Neural crest cell (in vitro differentiated cells): ENCODE measurements around the gene CTF1. TPM values are rescaled to one million over a fixed set of nuclear protein-coding genes. Genes with fewer than 3 reads are reported as not detected.

Experiments used
- DNase-seq: peaks from one replicate; pipeline ENCODE4 v3.0.0; 2021; ENCODE audit warnings: low read depth, mixed read lengths, low spot score
- H3K27ac Mint-ChIP-seq: one replicate; pipeline ENCODE4 v1.8.0; 2021; ENCODE audit warnings: mild to moderate bottlenecking, mixed read lengths; ENCODE audit not compliant: unreplicated experiment
- H3K27me3 Mint-ChIP-seq: 2 replicates; pipeline ENCODE4 v1.8.0; 2021; ENCODE audit warnings: low read depth, mild to moderate bottlenecking, mixed read lengths
- H3K36me3 Mint-ChIP-seq: 2 replicates; pipeline ENCODE4 v1.8.0; 2021; ENCODE audit warnings: low read depth, mild to moderate bottlenecking, mixed read lengths
- H3K4me1 Mint-ChIP-seq: 2 replicates; pipeline ENCODE4 v1.8.0; 2021; ENCODE audit warnings: mixed read lengths
- H3K4me3 Mint-ChIP-seq: one replicate; pipeline ENCODE4 v1.8.0; 2021; ENCODE audit warnings: mild to moderate bottlenecking, mixed read lengths
- H3K9me3 Mint-ChIP-seq: 2 replicates; pipeline ENCODE4 v1.8.0; 2021; ENCODE audit warnings: mixed read lengths
- total RNA-seq: library from RNA; stranded (reverse); gene quantifications from 2 replicates; pipeline ENCODE4 v1.2.1, GENCODE V29; 2021
- TF ChIP-seq, protein P1 (sequence below): fragments of 200-600 bp; sonication (generic); conservative IDR thresholded peaks from 2 replicates; pipeline ENCODE4 v1.5.0; 2021; ENCODE audit warnings: antibody characterized with exemption, mild to moderate bottlenecking

Gene CTF1
- total RNA-seq, 1 donor from 2014 or later, result 1.6 TPM

DNA sequence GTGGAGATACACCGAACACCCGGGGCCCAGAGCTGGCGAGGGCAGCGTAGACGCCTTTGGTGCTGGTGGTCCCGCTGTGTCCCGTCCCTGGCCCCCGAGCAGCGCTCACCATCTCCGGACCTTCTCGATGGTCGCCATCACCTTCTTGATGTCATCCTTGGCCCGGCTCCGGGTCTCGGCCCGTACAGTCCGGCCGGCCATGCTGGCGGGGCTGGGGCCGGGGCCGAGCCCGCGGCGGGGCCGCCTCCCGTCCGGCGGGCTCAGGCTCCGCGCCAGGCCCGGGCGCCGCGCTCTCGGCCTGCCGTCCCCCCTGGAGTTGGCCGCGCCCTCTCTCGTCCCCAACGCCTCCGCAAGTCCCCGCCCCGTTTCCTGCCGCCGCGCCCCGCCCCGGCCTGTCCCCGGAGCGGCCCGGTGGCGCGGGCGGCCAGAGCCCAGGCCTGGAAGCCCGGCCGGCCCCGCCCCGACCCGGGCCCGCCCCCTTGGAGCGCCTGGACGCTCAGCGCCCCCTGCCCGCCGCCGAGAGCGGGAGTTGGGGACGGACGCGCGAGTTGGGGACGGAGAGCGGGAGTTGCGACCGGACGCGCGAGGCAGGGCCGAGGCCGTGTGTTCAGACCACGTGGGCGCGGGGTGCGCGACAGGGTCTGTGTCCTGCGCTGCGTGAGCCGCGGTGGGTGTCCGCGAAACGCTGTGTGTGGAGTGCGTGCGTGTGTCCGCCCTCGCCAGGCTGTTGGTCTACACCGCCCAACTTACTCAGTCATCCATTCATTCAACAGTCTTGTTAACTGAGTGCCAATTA lies 2.5 kb upstream of the CTF1 start, which contains the start of gene BCL7C:
TSS of gene BCL7C (minus strand) at position 334 of the 796 bp plus-strand sequence. CDS start at position 201, 133 bp downstream.
- Mint-ChIP-seq H3K9me3 (no peaks in the 10 kb centered on the region), H3K36me3 (peaks cover 5% of the 10 kb centered on the region), H3K27me3 (peaks cover 2% of the 10 kb centered on the region), H3K4me1 (peaks cover 43% of the 10 kb centered on the region), H3K4me3 (peak within 1 kb of the TSS; percentile 92), H3K27ac (peak within 1 kb of the TSS; percentile 62)
- DNase-seq, result peak; percentile 85
- TF ChIP-seq, protein P1, sequence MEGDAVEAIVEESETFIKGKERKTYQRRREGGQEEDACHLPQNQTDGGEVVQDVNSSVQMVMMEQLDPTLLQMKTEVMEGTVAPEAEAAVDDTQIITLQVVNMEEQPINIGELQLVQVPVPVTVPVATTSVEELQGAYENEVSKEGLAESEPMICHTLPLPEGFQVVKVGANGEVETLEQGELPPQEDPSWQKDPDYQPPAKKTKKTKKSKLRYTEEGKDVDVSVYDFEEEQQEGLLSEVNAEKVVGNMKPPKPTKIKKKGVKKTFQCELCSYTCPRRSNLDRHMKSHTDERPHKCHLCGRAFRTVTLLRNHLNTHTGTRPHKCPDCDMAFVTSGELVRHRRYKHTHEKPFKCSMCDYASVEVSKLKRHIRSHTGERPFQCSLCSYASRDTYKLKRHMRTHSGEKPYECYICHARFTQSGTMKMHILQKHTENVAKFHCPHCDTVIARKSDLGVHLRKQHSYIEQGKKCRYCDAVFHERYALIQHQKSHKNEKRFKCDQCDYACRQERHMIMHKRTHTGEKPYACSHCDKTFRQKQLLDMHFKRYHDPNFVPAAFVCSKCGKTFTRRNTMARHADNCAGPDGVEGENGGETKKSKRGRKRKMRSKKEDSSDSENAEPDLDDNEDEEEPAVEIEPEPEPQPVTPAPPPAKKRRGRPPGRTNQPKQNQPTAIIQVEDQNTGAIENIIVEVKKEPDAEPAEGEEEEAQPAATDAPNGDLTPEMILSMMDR, result peak; percentile 55

DNA sequence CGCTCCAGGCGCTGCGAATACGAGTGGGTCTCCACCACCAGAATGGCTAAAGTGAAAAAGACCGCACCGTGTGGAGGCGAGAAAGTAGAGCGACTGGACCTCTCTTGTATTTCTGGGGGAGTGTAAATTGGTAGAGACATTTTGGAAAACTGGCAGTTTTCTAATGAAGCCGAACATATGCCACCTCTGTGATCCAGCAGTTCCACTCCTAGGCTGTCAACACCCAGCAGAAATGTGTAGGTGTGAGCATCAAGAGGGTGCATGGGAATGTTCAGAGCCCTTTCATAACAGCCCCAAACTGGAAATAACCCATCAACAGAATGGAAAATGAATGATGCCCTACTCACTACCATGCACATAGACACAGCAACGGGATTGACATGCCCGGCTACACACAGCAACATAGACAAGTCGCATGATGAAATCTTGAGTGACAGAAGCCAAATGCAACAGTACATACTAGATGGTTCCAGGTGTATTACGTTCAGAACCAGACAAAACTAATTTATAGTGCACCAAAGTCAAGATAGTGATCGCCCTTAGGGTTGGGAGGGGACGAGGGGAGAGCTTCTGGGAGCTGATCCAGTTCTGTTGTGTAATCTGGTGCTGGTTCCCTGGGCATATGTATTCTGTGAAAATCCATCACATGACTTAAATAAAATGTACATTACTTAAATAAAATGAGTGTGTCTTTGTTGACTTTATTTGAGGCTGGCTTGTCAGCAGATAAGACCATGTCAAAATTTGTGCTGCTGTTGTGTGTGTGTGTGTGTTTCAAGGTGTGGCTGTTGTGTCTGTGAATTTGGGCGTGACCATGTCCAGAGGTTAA lies 1.7 kb upstream of the CTF1 start:
- H3K4me3 Mint-ChIP-seq, result peak overlapping the region; percentile 92
- H3K4me1 Mint-ChIP-seq, result peaks cover 43% of the 10 kb centered on the region
- H3K9me3 Mint-ChIP-seq, result no peaks in the 10 kb centered on the region
- no peak for DNase-seq
- peak overlapping the region; percentile 43 for H3K27ac Mint-ChIP-seq
- peaks cover 4% of the 10 kb centered on the region for H3K36me3 Mint-ChIP-seq
- TF ChIP-seq, protein P1, result no peak
- H3K27me3 Mint-ChIP-seq, result peaks cover 2% of the 10 kb centered on the region

DNA sequence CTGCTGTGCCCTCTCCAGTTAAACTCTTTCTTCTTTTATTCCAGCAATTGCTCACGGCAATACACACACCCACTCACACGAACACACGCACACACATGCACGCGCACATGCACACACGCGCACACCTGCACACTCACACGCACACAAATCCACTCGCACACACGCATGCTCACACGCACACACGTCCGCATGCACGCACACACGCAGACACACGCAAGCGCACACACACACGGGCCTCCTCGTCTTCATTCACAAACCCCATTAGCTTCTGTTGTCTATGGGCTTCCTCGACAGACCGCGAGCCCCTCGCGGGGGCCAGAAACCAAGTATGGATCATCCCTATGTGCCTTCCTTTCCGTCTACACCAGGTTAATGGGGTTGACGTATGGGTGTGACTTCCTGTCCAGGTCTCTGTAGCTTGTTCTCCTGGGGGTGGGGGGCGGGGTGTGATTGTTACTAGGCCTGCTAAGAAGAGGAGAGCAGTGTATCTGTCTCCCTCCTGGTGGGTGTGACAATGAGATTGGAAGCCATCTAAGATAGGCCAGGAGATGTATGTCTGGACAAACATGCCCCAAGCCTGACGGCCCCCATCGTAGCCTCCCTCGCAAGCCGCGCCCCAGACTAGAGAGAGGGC lies 670 bp upstream of the CTF1 start:
- peak overlapping the region; percentile 96 for H3K27ac Mint-ChIP-seq
- no peaks in the 10 kb centered on the region for H3K9me3 Mint-ChIP-seq
- peaks cover 2% of the 10 kb centered on the region for H3K27me3 Mint-ChIP-seq
- TF ChIP-seq, protein P1, result no peak
- H3K36me3 Mint-ChIP-seq, result peaks cover 4% of the 10 kb centered on the region
- peaks cover 43% of the 10 kb centered on the region for H3K4me1 Mint-ChIP-seq
- DNase-seq, result no peak
- H3K4me3 Mint-ChIP-seq, result peak overlapping the region; percentile 92

DNA sequence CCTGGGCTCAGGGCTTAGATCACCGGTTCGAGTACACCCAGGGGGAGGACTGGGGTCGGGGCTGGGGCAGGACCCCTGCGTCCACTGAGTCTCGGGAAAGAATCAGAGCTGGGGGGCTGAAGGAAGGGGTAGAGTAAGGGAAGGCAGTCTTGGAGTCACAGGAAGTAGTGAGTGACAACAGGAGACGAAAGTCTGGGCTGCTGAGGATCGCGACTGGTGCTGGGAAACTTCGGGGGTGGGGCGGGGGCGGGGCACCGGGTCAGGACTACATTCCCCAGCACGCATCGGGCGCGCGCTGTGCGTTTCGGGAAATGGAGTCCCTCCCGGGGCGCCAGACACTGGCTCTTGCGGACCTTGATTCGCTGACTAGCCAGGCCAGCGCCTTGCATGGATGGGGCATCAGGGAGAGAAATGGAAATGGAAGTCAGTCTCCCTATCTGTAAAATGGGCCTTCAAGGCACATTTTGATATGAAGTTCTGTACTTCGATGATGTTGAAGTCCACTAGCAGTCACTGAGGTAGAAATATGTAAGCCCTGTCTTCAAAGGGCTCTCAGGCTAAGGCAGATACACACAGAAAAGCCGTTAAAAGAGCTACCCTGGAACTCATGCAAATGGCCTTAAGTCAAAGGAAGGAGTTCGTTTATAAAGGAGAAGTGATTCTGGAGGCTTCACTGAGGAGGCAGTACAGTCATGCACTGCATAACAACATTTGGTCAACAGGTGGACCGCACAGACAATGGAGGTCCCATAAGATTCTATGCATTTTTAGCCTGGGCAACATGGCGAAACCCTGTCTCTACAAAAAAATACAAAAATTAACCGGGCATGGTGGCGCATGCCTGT lies 697 bp downstream of the CTF1 start:
- Mint-ChIP-seq H3K4me3 (peak overlapping the region; percentile 92), H3K27me3 (peaks cover 2% of the 10 kb centered on the region), H3K36me3 (no peaks in the 10 kb centered on the region), H3K9me3 (no peaks in the 10 kb centered on the region), H3K27ac (peak overlapping the region; percentile 96), H3K4me1 (peaks cover 46% of the 10 kb centered on the region)
- TF ChIP-seq, protein P1, result no peak
- DNase-seq, result peak; percentile 77
